Smooth muscle cell of the brain vasculature (primary cell): ENCODE results near the gene TMEM245.
"Not testable (repeated sequence)": the region's sequence is repeated elsewhere in the genome, so short reads cannot be mapped to it uniquely, and the experiment has no call there.

Source experiments
- DNase-seq: peaks from one replicate; pipeline ENCODE4 v3.0.0-alpha.2; 2012; ENCODE audit warnings: low read depth, low spot score

The TMEM245 gene

GRCh38 chr9:108991479-108991878 is 128.3 kb downstream of the TMEM245 start:
- no peak for DNase-seq

- no peak for DNase-seq
Observed at GRCh38 chr9:108983885-108984284, 135.9 kb downstream of the TMEM245 start.

- no peak for DNase-seq
Observed at GRCh38 chr9:108980893-108981292, 138.9 kb downstream of the TMEM245 start.

GRCh38 chr9:108978205-108978604 is 141.5 kb downstream of the TMEM245 start:
- DNase-seq: no peak

GRCh38 chr9:108973895-108974294 is 145.9 kb downstream of the TMEM245 start:
- no peak for DNase-seq

GRCh38 chr9:108972626-108973209 is 147.0 kb downstream of the TMEM245 start:
- DNase-seq: no peak

GRCh38 chr9:108972186-108972585 is 147.6 kb downstream of the TMEM245 start:
- no peak for DNase-seq

- not testable (repeated sequence) for DNase-seq
Observed at GRCh38 chr9:108971392-108971791, 148.4 kb downstream of the TMEM245 start.

GRCh38 chr9:108967916-108968315 is 151.8 kb downstream of the TMEM245 start:
- DNase-seq: no peak
